ENCODE measurements around the gene TMEM247. TPM values are rescaled to one million over a fixed set of nuclear protein-coding genes. Genes with fewer than 3 reads are reported as not detected.

Gene TMEM247
- total RNA-seq, 4 donors from 2014 or later, result not detected

GRCh38 chr2:46480562-46480961, 1.2 kb downstream of the TMEM247 start:
- intact Hi-C loops (cut with DNase I; ENCODE audit: low total_unique reads), result no loop called here
- Histone ChIP-seq H3K9me3 (no peaks in the 10 kb centered on the region), H3K4me1 (peaks cover 0 to 7% (median 0%) of the 10 kb centered on the region in 4 donors), H3K4me3 (no peak overlapping the region), H3K27ac (no peak overlapping the region), H3K36me3 (no peaks in the 10 kb centered on the region), H3K27me3 (no peaks in the 10 kb centered on the region)
- in situ Hi-C loops (cut with MboI; ENCODE audit: low pct_ligation_motif_present in 1 of 4, low pct_unique_long_range_greater_than_20kb in 1 of 4, low sequenced_read_pairs in 3 of 4), result no loop called here
- DNase-seq, result no peak
- TF ChIP-seq POLR2A (IDR thresholded peaks at IDR 0.05) (no peak), CTCF (IDR thresholded peaks at IDR 0.05) (no peak), POLR2AphosphoS5 (IDR thresholded peaks at IDR 0.05) (no peak), EP300 (IDR thresholded peaks at IDR 0.05; ENCODE audit: low read depth) (no peak)
- 93% methylated on average over 10 to 24 of the region's 24 CpGs for WGBS, 2 donors (ENCODE audit: low coverage in 1 of 2)

GRCh38 chr2:46481198-46482193, 2.1 kb downstream of the TMEM247 start:
- intact Hi-C loops (cut with DNase I; ENCODE audit: low total_unique reads) (no loop called here), in situ Hi-C loops (cut with MboI; ENCODE audit: low pct_ligation_motif_present in 1 of 4, low pct_unique_long_range_greater_than_20kb in 1 of 4, low sequenced_read_pairs in 3 of 4) (no loop called here)
- Histone ChIP-seq H3K27ac (no peak overlapping the region), H3K4me1 (peaks cover 0 to 7% (median 0%) of the 10 kb centered on the region in 4 donors), H3K9me3 (no peaks in the 10 kb centered on the region), H3K36me3 (no peaks in the 10 kb centered on the region), H3K4me3 (no peak overlapping the region), H3K27me3 (no peaks in the 10 kb centered on the region)
- peak in 1 of 3 donors; percentile 33 for TF ChIP-seq POLR2AphosphoS5 (IDR thresholded peaks at IDR 0.05)
- no peak for TF ChIP-seq POLR2A (IDR thresholded peaks at IDR 0.05)
- no peak for TF ChIP-seq EP300 (IDR thresholded peaks at IDR 0.05; ENCODE audit: low read depth)
- no peak for TF ChIP-seq CTCF (IDR thresholded peaks at IDR 0.05)
- DNase-seq, result no peak
- 55 to 58% methylated on average over 6 of the region's 6 CpGs for WGBS, 2 donors (ENCODE audit: low coverage in 1 of 2)

- Histone ChIP-seq H3K4me3 (no peak overlapping the region), H3K27me3 (no peaks in the 10 kb centered on the region), H3K9me3 (no peaks in the 10 kb centered on the region), H3K27ac (no peak overlapping the region), H3K4me1 (peaks cover 0 to 7% (median under 1%) of the 10 kb centered on the region in 4 donors), H3K36me3 (no peaks in the 10 kb centered on the region)
- intact Hi-C loops (cut with DNase I; ENCODE audit: low total_unique reads) (no loop called here), in situ Hi-C loops (cut with MboI; ENCODE audit: low pct_ligation_motif_present in 1 of 4, low pct_unique_long_range_greater_than_20kb in 1 of 4, low sequenced_read_pairs in 3 of 4) (no loop called here)
- 60 to 68% methylated on average over 1 to 4 of the region's 4 CpGs for WGBS, 2 donors (ENCODE audit: low coverage in 1 of 2)
- no peak for TF ChIP-seq POLR2AphosphoS5 (IDR thresholded peaks at IDR 0.05)
- no peak for TF ChIP-seq POLR2A (IDR thresholded peaks at IDR 0.05)
- TF ChIP-seq EP300 (IDR thresholded peaks at IDR 0.05; ENCODE audit: low read depth), result no peak
- no peak for TF ChIP-seq CTCF (IDR thresholded peaks at IDR 0.05)
- no peak for DNase-seq
Measured at GRCh38 chr2:46482490-46482889, 3.1 kb downstream of the TMEM247 start.

GRCh38 chr2:46485002-46485401, 5.6 kb downstream of the TMEM247 start:
- no peak overlapping the region for H3K4me3 ChIP-seq
- no peaks in the 10 kb centered on the region for H3K27me3 ChIP-seq
- no peak for TF ChIP-seq EP300 (IDR thresholded peaks at IDR 0.05; ENCODE audit: low read depth)
- TF ChIP-seq POLR2A (IDR thresholded peaks at IDR 0.05), result no peak
- TF ChIP-seq CTCF (IDR thresholded peaks at IDR 0.05), result no peak
- TF ChIP-seq POLR2AphosphoS5 (IDR thresholded peaks at IDR 0.05), result no peak
- no peaks in the 10 kb centered on the region for H3K9me3 ChIP-seq
- no peak for DNase-seq
- H3K4me1 ChIP-seq, result peaks cover 0 to 16% (median 4%) of the 10 kb centered on the region in 4 donors
- WGBS, 2 donors (ENCODE audit: low coverage in 1 of 2), result 90% methylated on average over 5 of the region's 5 CpGs; no CpG with 5 or more reads in 1 of the 2 donors
- H3K36me3 ChIP-seq, result no peaks in the 10 kb centered on the region
- no peak overlapping the region for H3K27ac ChIP-seq
- intact Hi-C loops (cut with DNase I; ENCODE audit: low total_unique reads), result no loop called here
- in situ Hi-C loops (cut with MboI; ENCODE audit: low pct_ligation_motif_present in 1 of 4, low pct_unique_long_range_greater_than_20kb in 1 of 4, low sequenced_read_pairs in 3 of 4), result no loop called here
